ENCODE results near the gene LRP5. TPM values are rescaled to one million over a fixed set of nuclear protein-coding genes. Genes with fewer than 3 reads are reported as not detected.
"Not testable (repeated sequence)": the region's sequence is repeated elsewhere in the genome, so short reads cannot be mapped to it uniquely, and the experiment has no call there.

Gene LRP5
- total and polyA plus RNA-seq, 9 of the 15 experiments (the other 6 are each of a cell fraction or from before 2014, with no cell fraction given): 0.48 to 44.2 (median 13.5) TPM

DNA sequence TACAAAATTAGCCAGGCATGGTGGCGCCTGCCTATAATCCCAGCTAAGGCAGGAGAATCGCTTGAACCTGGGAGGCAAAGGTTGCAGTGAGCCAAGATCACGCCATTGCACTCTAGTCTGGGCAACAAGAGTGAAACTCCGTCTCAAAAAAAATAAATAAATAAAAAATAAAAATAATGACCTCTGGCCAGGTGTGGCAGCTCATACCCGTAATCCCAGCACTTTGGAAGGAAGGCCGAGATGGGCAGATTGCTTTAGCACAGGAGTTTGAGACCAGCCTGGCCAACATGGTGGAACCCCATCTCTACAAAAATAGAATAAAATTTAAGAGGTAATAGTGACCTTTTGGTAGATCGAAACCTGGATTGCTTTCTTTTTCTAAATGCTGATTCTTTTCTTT, 88.2 kb downstream of the LRP5 start:
- BruUV-seq (replicated peaks); FAIRE-seq; H3K27ac ChIP-seq (ENCODE audit: extremely low read depth, low read depth, low read length); H3K4me3 ChIP-seq; H4K20me1 ChIP-seq (replicated peaks; ENCODE audit: control insufficient read depth, insufficient read depth, low read length); H3K4me2 ChIP-seq (ENCODE audit: insufficient read depth, low read length); intact Hi-C loops (cut with micrococcal nuclease); H3K9me3 ChIP-seq (replicated peaks; ENCODE audit: control insufficient read depth, insufficient read depth, low read depth, low read length); ATAC-seq; in situ Hi-C loops (cut with MboI); CTCF ChIA-PET (ENCODE audit: low intra/inter-chr PET ratio); H3K9me1 ChIP-seq (ENCODE audit: control insufficient read depth, insufficient read depth, low read length); H2AFZ ChIP-seq (ENCODE audit: low read depth, low read length); H3K79me2 ChIP-seq (ENCODE audit: control insufficient read depth, insufficient read depth, low read length); H3K27me3 ChIP-seq (ENCODE audit: control insufficient read depth in 2 of 2, insufficient read depth in 2 of 2, low read length in 2 of 2); DNase-seq (ENCODE audit: extremely low read depth in 1 of 4, low spot score in 3 of 4); H3K9ac ChIP-seq (ENCODE audit: insufficient read depth in 1 of 2, low read depth in 2 of 2, low read length in 2 of 2): not testable (repeated sequence)
- WGBS (ENCODE audit: insufficient coverage, low coverage, missing lambda C conversion rate): 90% methylated on average over 7 of the region's 7 CpGs
- Histone ChIP-seq H3K36me3 (ENCODE audit: control insufficient read depth, insufficient read depth, low read length) (peaks cover 23% of the 10 kb centered on the region; the same call in 1 of the 3 replicates), H3K4me1 (replicated peaks in 1 of 2; ENCODE audit: control insufficient read depth in 2 of 2, insufficient read depth in 2 of 2, low read length in 2 of 2) (peaks cover 0 to 27% of the 10 kb centered on the region in 2 experiments; a peak in 3 of 5 replicates)
- POLR2A ChIA-PET: interaction anchor here (0.6 to 1.1 kb wide), 2 partner anchors 26 to 86 kb away, joined by 3 to 4 read pairs; no protein-coding TSS in a partner anchor

DNA sequence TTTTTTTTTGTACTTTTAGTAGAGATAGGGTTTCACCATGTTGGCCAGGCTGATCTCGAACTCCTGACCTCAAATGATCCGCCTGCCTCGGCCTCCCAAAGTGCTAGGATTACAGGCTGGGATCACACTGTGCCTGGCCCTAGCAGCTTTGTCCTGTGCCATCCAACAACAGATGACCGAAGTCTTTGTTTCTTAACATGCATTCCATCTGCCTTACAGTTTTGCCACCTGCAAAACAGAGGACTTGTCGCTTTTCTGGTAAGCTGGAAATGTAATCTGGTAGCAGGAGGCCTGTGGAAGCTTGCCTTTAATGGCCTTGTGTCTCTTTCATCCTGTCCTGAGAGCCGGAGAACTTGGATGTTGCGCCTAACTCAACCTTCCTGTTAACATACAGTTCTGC, 89.5 kb downstream of the LRP5 start:
- Histone ChIP-seq H3K79me2 (ENCODE audit: control insufficient read depth, insufficient read depth, low read length) (peaks cover 3% of the 10 kb centered on the region; the same call in 2 of the 3 replicates), H3K4me1 (replicated peaks in 1 of 2; ENCODE audit: control insufficient read depth in 2 of 2, insufficient read depth in 2 of 2, low read length in 2 of 2) (peaks cover 0 to 23% of the 10 kb centered on the region in 2 experiments; a peak in 3 of 5 replicates), H3K27ac (ENCODE audit: extremely low read depth, low read depth, low read length) (no peak overlapping the region), H3K9ac (ENCODE audit: insufficient read depth in 1 of 2, low read depth in 2 of 2, low read length in 2 of 2) (no peak overlapping the region), H2AFZ (ENCODE audit: low read depth, low read length) (no peak overlapping the region), H3K4me3 (no peak overlapping the region), H3K27me3 (ENCODE audit: control insufficient read depth in 2 of 2, insufficient read depth in 2 of 2, low read length in 2 of 2) (no peaks in the 10 kb centered on the region), H3K4me2 (ENCODE audit: insufficient read depth, low read length) (no peak overlapping the region), H3K36me3 (ENCODE audit: control insufficient read depth, insufficient read depth, low read length) (peaks cover 36% of the 10 kb centered on the region; the same call in 1 of the 3 replicates), H4K20me1 (replicated peaks; ENCODE audit: control insufficient read depth, insufficient read depth, low read length) (0 out of 2 replicates have a peak, but pooled peaks cover 4% of the 10 kb centered on the region), H3K9me1 (ENCODE audit: control insufficient read depth, insufficient read depth, low read length) (no peaks in the 10 kb centered on the region), H3K9me3 (replicated peaks; ENCODE audit: control insufficient read depth, insufficient read depth, low read depth, low read length) (no peaks in the 10 kb centered on the region)
- FAIRE-seq: peak; percentile 15
- DNase-seq (ENCODE audit: extremely low read depth in 1 of 4, low spot score in 3 of 4): no peak
- ATAC-seq: no peak
- intact Hi-C loops (cut with micrococcal nuclease) (no loop called here), in situ Hi-C loops (cut with MboI) (no loop called here)
- ChIA-PET POLR2A (interaction anchor here (1.4 kb wide), 1 partner anchor 10 kb away, joined by 3 read pairs; no protein-coding TSS in a partner anchor), CTCF (ENCODE audit: low intra/inter-chr PET ratio) (interaction anchor here (0.9 kb wide), 1 partner anchor 46 kb away, joined by 3 read pairs; no protein-coding TSS in a partner anchor)
- no TSS peak for BruUV-seq (replicated peaks)
- WGBS (ENCODE audit: insufficient coverage, low coverage, missing lambda C conversion rate): 76% methylated on average over 6 of the region's 7 CpGs
- no peak for TF ChIP-seq RBM25 (IDR thresholded peaks at IDR 0.05; ENCODE audit: low read depth, low read length, severe bottlenecking)
- no peak for TF ChIP-seq MTF1 (CRISPR knock-in tag; IDR thresholded peaks at IDR 0.05; ENCODE audit: borderline replicate concordance)
- TF ChIP-seq HCFC1 (IDR thresholded peaks at IDR 0.05; ENCODE audit: low read depth, low read length): no peak
- TF ChIP-seq HMGN3 (IDR thresholded peaks at IDR 0.05; ENCODE audit: borderline replicate concordance, extremely low read depth, insufficient read length, low read depth, low read length): no peak
- TF ChIP-seq, protein P1, sequence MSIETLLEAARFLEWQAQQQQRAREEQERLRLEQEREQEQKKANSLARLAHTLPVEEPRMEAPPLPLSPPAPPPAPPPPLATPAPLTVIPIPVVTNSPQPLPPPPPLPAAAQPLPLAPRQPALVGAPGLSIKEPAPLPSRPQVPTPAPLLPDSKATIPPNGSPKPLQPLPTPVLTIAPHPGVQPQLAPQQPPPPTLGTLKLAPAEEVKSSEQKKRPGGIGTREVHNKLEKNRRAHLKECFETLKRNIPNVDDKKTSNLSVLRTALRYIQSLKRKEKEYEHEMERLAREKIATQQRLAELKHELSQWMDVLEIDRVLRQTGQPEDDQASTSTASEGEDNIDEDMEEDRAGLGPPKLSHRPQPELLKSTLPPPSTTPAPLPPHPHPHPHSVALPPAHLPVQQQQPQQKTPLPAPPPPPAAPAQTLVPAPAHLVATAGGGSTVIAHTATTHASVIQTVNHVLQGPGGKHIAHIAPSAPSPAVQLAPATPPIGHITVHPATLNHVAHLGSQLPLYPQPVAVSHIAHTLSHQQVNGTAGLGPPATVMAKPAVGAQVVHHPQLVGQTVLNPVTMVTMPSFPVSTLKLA (conservative IDR thresholded peaks at IDR 0.05): no peak
- TF ChIP-seq ELF4 (CRISPR knock-in tag; IDR thresholded peaks at IDR 0.05): no peak
- no peak for TF ChIP-seq FUS (optimal IDR thresholded peaks at IDR 0.05; ENCODE audit: low read depth, low read length)
- TF ChIP-seq ZBTB17 (CRISPR knock-in tag; IDR thresholded peaks at IDR 0.05): no peak
- TF ChIP-seq XRCC3 (IDR thresholded peaks at IDR 0.05): no peak
- TF ChIP-seq JUND (IDR thresholded peaks at IDR 0.05; ENCODE audit: borderline replicate concordance, low read depth, low read length): no peak
- TF ChIP-seq JUND (tag; IDR thresholded peaks at IDR 0.05; ENCODE audit: borderline replicate concordance, low read depth, low read length): no peak
- TF ChIP-seq ZNF143 (CRISPR knock-in tag; IDR thresholded peaks at IDR 0.05): no peak
- TF ChIP-seq ZNF124 (CRISPR knock-in tag; IDR thresholded peaks at IDR 0.05): no peak
- TF ChIP-seq ZNF764 (CRISPR knock-in tag; IDR thresholded peaks at IDR 0.05; ENCODE audit: low read depth): no peak

Measured in K562 (cell line).